Ectodermal cell (in vitro differentiated cells): ENCODE measurements around the gene SOSTDC1.

Experiments used
- H3K27ac ChIP-seq: 2 replicates; pipeline ENCODE4 v1.7.0; 2013; ENCODE audit warnings: mild to moderate bottlenecking, low read depth, low read length; ENCODE audit not compliant: insufficient read depth, poor library complexity, severe bottlenecking
- H3K27me3 ChIP-seq: 2 replicates; pipeline ENCODE4 v1.7.0; 2013; ENCODE audit warnings: mild to moderate bottlenecking, low read length; ENCODE audit not compliant: insufficient read depth, control insufficient read depth, poor library complexity, severe bottlenecking
- H3K36me3 ChIP-seq: one replicate; pipeline ENCODE4 v1.7.0; 2013; ENCODE audit warnings: low read length; ENCODE audit not compliant: control insufficient read depth, insufficient read depth
- H3K4me1 ChIP-seq: one replicate; pipeline ENCODE4 v1.7.0; 2013; ENCODE audit warnings: low read length; ENCODE audit not compliant: control insufficient read depth, insufficient read depth
- H3K4me3 ChIP-seq: 2 replicates; pipeline ENCODE4 v1.7.0; 2013; ENCODE audit warnings: low read depth, low read length, control low read depth; ENCODE audit not compliant: insufficient read depth
- H3K9me3 ChIP-seq: 2 replicates; pipeline ENCODE4 v1.7.0; 2013; ENCODE audit warnings: mild to moderate bottlenecking, low read length, moderate library complexity; ENCODE audit not compliant: control insufficient read depth
- WGBS, 2 experiments: methylation state at CpG; one replicate each; pipeline ENCODE4 v1.1.7; 2013; ENCODE audit warnings: missing lambda C conversion rate in 2 of 2; 5-methylcytosine and 5-hydroxymethylcytosine counted together

Gene SOSTDC1

DNA sequence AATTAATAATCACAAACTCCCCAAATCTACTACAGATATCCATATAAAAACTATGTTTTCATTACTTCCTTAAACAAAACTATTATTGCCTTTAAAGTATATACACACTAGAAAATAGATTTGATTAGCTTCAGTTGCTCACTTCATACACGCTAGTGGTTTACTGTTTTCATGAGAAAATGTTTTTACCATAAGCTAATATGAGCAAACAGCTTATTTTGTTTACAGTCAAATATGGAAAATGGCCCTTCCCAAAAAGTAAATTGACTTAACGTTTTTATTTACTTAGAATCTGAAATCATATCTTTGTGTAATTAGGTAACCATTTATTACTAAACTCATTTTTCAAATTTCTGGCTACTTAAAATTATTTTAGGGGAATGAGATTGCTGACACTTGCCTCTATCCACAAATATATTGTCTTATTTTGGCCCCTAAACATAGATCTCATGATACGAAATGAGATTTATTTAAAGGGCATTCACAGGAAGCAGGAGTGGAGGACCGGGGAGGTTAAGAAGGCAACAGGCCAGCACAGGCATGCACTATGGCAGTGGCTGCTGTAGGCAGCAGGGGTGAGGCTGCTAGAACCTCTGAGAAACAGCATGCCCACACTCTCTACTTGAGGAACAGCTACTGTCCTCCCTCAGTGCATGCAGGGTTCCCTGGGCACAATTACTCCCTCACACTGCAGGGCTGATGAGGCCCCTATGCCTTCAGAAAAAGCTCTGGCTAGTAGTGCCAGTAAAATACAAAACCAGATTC is 29.6 kb upstream of the SOSTDC1 start:
- H3K4me3 ChIP-seq: no peak overlapping the region
- H3K27ac ChIP-seq: no peak overlapping the region
- H3K36me3 ChIP-seq: no peaks in the 10 kb centered on the region
- H3K4me1 ChIP-seq: no peaks in the 10 kb centered on the region
- H3K27me3 ChIP-seq: no peaks in the 10 kb centered on the region
- H3K9me3 ChIP-seq: no peaks in the 10 kb centered on the region
- 87 to 96% methylated on average over 2 to 3 of the region's 4 CpGs for WGBS, 2 experiments

DNA sequence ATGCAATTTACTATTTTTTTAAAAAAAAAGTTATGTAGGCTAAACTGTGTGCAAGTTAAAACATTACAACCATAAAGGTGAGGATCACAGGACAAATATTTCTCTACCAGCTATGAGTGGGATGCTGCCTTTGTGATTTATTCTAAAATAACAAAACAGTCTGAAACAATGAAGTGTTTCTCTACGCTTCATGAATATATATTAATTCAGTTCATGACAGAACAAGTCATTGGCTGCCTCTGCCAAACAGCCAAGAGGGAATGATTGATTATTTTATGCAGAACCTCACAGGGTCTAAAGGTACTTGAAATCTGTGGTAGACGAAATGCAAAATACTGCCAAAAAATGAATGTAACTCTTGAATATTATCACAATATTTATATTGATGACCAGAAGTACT is 29.0 kb upstream of the SOSTDC1 start:
- no peaks in the 10 kb centered on the region for H3K4me1 ChIP-seq
- H3K36me3 ChIP-seq: no peaks in the 10 kb centered on the region
- H3K27me3 ChIP-seq: no peaks in the 10 kb centered on the region
- H3K4me3 ChIP-seq: no peak overlapping the region
- H3K9me3 ChIP-seq: no peaks in the 10 kb centered on the region
- WGBS, 2 experiments: 91 to 100% methylated on average over 1 to 2 of the region's 2 CpGs
- no peak overlapping the region for H3K27ac ChIP-seq

GRCh38 chr7:16493266-16493665 is 27.7 kb upstream of the SOSTDC1 start:
- H3K27me3 ChIP-seq: no peaks in the 10 kb centered on the region
- H3K9me3 ChIP-seq: no peaks in the 10 kb centered on the region
- no peak overlapping the region for H3K4me3 ChIP-seq
- no peak overlapping the region for H3K27ac ChIP-seq
- WGBS, 2 experiments: 86 to 100% methylated on average over 1 to 2 of the region's 2 CpGs
- no peaks in the 10 kb centered on the region for H3K36me3 ChIP-seq
- no peaks in the 10 kb centered on the region for H3K4me1 ChIP-seq

DNA sequence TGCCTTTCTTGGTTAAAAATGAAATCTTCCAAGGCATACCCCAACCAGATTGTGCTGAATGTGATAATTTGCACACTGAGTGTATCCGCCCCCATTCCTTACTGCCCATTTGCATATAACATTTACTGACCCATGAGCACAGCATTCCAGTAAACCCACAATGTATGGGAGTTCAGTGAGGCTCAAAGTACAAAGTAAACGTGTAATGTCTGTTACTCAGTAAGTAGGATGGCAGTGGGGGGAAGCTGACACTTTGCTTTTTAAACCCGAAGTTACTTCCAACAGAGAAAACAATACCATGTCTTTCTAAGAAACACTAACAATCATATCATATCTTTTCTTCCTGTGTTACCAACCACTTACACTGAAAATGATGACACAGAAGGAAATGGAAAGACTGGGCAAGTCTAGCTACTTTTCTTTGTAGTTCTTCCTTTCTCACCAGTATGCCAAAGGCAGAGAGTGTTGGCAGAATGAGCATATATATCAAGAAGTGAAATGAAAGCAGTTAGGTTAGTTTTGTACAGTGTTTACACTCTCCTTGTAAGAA is 27.1 kb upstream of the SOSTDC1 start:
- H3K4me3 ChIP-seq: no peak overlapping the region
- 62 to 80% methylated on average over 1 to 3 of the region's 3 CpGs for WGBS, 2 experiments
- H3K27ac ChIP-seq: no peak overlapping the region
- no peaks in the 10 kb centered on the region for H3K4me1 ChIP-seq
- no peaks in the 10 kb centered on the region for H3K36me3 ChIP-seq
- no peaks in the 10 kb centered on the region for H3K9me3 ChIP-seq
- H3K27me3 ChIP-seq: no peaks in the 10 kb centered on the region

- 79% methylated on average over 2 of the region's 2 CpGs; no CpG with 5 or more reads in 1 of the 2 experiments for WGBS, 2 experiments
- Histone ChIP-seq H3K27ac (no peak overlapping the region), H3K9me3 (no peaks in the 10 kb centered on the region), H3K4me1 (no peaks in the 10 kb centered on the region), H3K27me3 (no peaks in the 10 kb centered on the region), H3K36me3 (no peaks in the 10 kb centered on the region), H3K4me3 (no peak overlapping the region)
These were observed 25.6 kb upstream of the SOSTDC1 start for GRCh38 chr7:16491148-16491547.

DNA sequence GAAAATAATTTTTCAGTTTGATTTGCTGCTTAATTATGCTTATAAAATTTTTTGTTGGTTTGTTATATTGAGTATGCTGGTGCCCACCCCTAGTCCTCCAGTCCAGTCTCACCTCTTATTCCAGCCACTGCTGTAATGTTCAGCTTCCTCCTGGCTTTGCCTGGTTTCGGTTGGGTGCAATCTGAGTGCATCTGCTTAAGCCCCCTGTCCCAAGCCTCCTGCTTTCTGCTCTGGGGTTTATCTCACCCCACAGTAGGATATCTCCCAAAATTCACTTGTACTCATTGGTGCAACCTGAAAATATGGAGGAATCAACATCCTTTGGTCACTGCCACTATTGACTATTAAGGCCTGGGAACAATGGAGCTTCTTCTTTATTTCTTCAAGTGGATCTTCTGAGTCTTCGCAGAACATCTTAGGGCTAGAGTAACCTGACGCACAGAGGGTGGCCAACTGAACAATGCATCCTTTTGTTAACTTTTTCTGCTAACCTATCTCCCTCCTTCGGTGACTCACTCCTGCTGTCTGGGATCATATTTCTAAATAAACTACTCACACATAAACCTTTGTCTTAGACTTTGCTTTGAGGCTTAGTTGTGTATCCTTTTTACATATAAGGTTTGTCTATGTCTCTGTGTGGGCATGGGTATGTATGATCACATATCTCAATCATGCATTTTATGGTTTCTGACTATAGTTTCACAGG is 19.1 kb upstream of the SOSTDC1 start:
- 50 to 56% methylated on average over 4 of the region's 4 CpGs for WGBS, 2 experiments
- Histone ChIP-seq H3K27me3 (no peaks in the 10 kb centered on the region), H3K9me3 (no peaks in the 10 kb centered on the region), H3K27ac (no peak overlapping the region), H3K4me3 (no peak overlapping the region), H3K36me3 (no peaks in the 10 kb centered on the region), H3K4me1 (peaks cover 11% of the 10 kb centered on the region)

DNA sequence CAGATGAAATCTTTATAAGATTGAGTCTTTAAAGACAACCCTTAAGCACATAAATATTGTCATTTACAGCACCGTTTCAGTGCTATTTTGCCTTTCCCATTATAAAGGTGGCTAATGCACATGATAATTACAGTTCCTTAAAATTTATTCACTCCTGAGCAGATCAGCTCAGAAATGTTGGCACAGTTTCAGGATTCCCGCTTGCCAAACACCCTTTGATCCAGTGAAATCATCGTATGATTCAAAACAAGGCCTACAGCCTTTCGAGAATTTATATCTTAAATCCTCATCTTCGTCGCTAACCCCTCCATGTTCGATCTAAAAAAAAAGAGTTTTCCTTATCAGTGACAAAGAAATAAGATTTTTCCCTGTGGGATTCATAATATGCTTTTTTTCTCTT is 14.1 kb upstream of the SOSTDC1 start:
- Histone ChIP-seq H3K27ac (no peak overlapping the region), H3K4me1 (peaks cover 7% of the 10 kb centered on the region), H3K9me3 (no peaks in the 10 kb centered on the region), H3K4me3 (no peak overlapping the region), H3K27me3 (no peaks in the 10 kb centered on the region), H3K36me3 (no peaks in the 10 kb centered on the region)
- WGBS, 2 experiments: 86 to 88% methylated on average over 7 of the region's 7 CpGs

- Histone ChIP-seq H3K27ac (no peak overlapping the region), H3K9me3 (no peaks in the 10 kb centered on the region), H3K36me3 (no peaks in the 10 kb centered on the region), H3K4me3 (no peak overlapping the region), H3K27me3 (no peaks in the 10 kb centered on the region), H3K4me1 (peaks cover 3% of the 10 kb centered on the region)
- 94 to 97% methylated on average over 4 of the region's 4 CpGs for WGBS, 2 experiments
These were observed 13.6 kb upstream of the SOSTDC1 start for GRCh38 chr7:16479161-16479560.

DNA sequence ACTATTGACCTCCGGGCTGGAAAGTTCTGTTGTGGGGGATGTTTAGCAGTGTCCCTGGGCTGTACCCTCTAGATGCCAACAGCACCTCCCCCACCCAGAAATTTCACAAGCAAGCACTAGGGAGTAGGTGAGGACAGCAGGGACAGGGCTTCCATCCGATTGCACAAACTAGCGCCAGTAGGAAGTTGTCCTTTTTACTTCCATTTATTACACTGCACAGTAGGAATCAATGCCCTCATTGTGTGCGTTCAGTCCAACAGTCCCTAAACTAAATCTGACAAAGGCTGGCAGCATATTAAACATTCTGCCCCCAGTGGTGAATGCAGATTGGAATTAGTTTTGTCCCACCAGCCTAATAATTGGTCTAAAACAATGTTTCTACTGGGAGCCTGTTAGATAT is 6.4 kb upstream of the SOSTDC1 start:
- H3K27ac ChIP-seq: no peak overlapping the region
- H3K9me3 ChIP-seq: no peaks in the 10 kb centered on the region
- no peaks in the 10 kb centered on the region for H3K27me3 ChIP-seq
- no peaks in the 10 kb centered on the region for H3K4me1 ChIP-seq
- WGBS, 2 experiments: 84 to 94% methylated on average over 3 to 4 of the region's 4 CpGs
- H3K36me3 ChIP-seq: no peaks in the 10 kb centered on the region
- no peak overlapping the region for H3K4me3 ChIP-seq

GRCh38 chr7:16463949-16464715 is 1.4 kb downstream of the SOSTDC1 start:
- Histone ChIP-seq H3K27ac (no peak overlapping the region), H3K36me3 (no peaks in the 10 kb centered on the region), H3K4me3 (no peak overlapping the region), H3K27me3 (no peaks in the 10 kb centered on the region), H3K4me1 (peaks cover 19% of the 10 kb centered on the region), H3K9me3 (no peaks in the 10 kb centered on the region)
- WGBS, 2 experiments: 89 to 91% methylated on average over 8 to 9 of the region's 10 CpGs
